K562 (cell line): Measurements from ENCODE around the gene FCRLA. TPM values are rescaled to one million over a fixed set of nuclear protein-coding genes. Genes with fewer than 3 reads are reported as not detected.
A peak's percentile ranks its signal among the peaks of the same experiment; 100 is the strongest.

Experiments
- ATAC-seq: fragments of 200-7000 bp; cut with Tn5 transposase; 3 replicates; pipeline ENCODE4 v1.9.1; 2020; ENCODE audit warnings: moderate library complexity
- BruUV-seq: library from RNA; stranded (reverse); fragments of 400-500 nt; replicated peaks from 2 replicates; lab custom pipeline; 2021; lab: Mats Ljungman, UMichigan
- CTCF ChIA-PET: fragments of 300-600 bp; formaldehyde crosslinking; extraction: SDS; loops from one replicate; lab custom pipeline; 2021; ENCODE audit warnings: low intra/inter-chr PET ratio; lab: Yijun Ruan, JAX
- POLR2A ChIA-PET: fragments of 300-600, 350-650 bp; sonication (Branson Sonifier 250); formaldehyde crosslinking; extraction: SDS; loops from one replicate; lab custom pipeline; 2021; ENCODE audit warnings: antibody characterized with exemption, inconsistent platforms; lab: Yijun Ruan, JAX
- DNase-seq, 4 experiments: peaks; one replicate each; pipeline versions ENCODE4 v3.0.0 to v3.0.0-alpha.2; 2011 to 2018; ENCODE audit warnings: low spot score in 3 of 4, mixed read lengths in 3 of 4; ENCODE audit errors: extremely low read depth in 1 of 4
- FAIRE-seq: peaks from 2 replicates; lab custom pipeline; 2011; peaks lifted over from hg19 to GRCh38; lab: Jason Lieb, UNC
- H2AFZ ChIP-seq: 2 replicates; pipeline ENCODE4 v1.6.0; 2011; ENCODE audit warnings: low read depth, low read length, control low read depth, inconsistent platforms
- H3K27ac ChIP-seq: fragments of 200-600 bp; 3 replicates; pipeline ENCODE4 v1.8.0; 2011; ENCODE audit warnings: low read depth, mild to moderate bottlenecking, control low read depth, inconsistent platforms, low read length, moderate library complexity, mixed read lengths; ENCODE audit errors: extremely low read depth
- H3K27me3 ChIP-seq, 2 experiments: fragments of 300-600 bp in 1 of 2; 2 replicates in 1 of 2; 3 replicates in 1 of 2; pipeline versions ENCODE4 v1.6.0 to v1.8.0; 2011; ENCODE audit warnings: inconsistent platforms in 2 of 2, low read length in 2 of 2, mild to moderate bottlenecking in 1 of 2, mixed read lengths in 1 of 2, moderate library complexity in 1 of 2; ENCODE audit not compliant: control insufficient read depth in 2 of 2, insufficient read depth in 2 of 2
- H3K36me3 ChIP-seq: fragments of 300-600 bp; 3 replicates; pipeline ENCODE4 v1.8.0; 2011; ENCODE audit warnings: mild to moderate bottlenecking, low read length, inconsistent platforms; ENCODE audit not compliant: control insufficient read depth, insufficient read depth
- H3K4me1 ChIP-seq, 2 experiments: fragments of 200-600 bp in 1 of 2; replicated peaks in 1 of 2; 2 replicates in 1 of 2; 3 replicates in 1 of 2; pipeline versions ENCODE4 v1.5.1 to v1.8.0; 2011; ENCODE audit warnings: inconsistent platforms in 2 of 2, low read length in 2 of 2, mild to moderate bottlenecking in 1 of 2, mixed read lengths in 1 of 2, moderate library complexity in 1 of 2; ENCODE audit not compliant: control insufficient read depth in 2 of 2, insufficient read depth in 2 of 2
- H3K4me2 ChIP-seq: 2 replicates; pipeline ENCODE4 v1.6.1; 2011; ENCODE audit warnings: low read length, control low read depth, inconsistent platforms, mixed read lengths; ENCODE audit not compliant: insufficient read depth
- H3K4me3 ChIP-seq: fragments of 200-600 bp; sonication (generic), shearing (Covaris generic); 2 replicates; pipeline ENCODE4 v1.5.1; 2016; ENCODE audit warnings: control low read depth, inconsistent platforms
- H3K79me2 ChIP-seq: fragments of 200-600 bp; 3 replicates; pipeline ENCODE4 v1.8.0; 2011; ENCODE audit warnings: low read length, inconsistent platforms; ENCODE audit not compliant: control insufficient read depth, insufficient read depth
- H3K9ac ChIP-seq, 2 experiments: 2 replicates each; pipeline versions ENCODE4 v1.6.0 to v1.6.1; 2011; ENCODE audit warnings: low read depth in 2 of 2, low read length in 2 of 2, control low read depth in 1 of 2, inconsistent platforms in 1 of 2, mild to moderate bottlenecking in 1 of 2, mixed read lengths in 1 of 2; ENCODE audit not compliant: insufficient read depth in 1 of 2
- H3K9me1 ChIP-seq: one replicate; pipeline ENCODE4 v1.6.0; 2011; ENCODE audit warnings: inconsistent platforms, mild to moderate bottlenecking, low read length, moderate library complexity; ENCODE audit not compliant: control insufficient read depth, insufficient read depth
- H3K9me3 ChIP-seq: replicated peaks from 2 replicates; pipeline ENCODE4 v1.5.1; 2011; ENCODE audit warnings: low read depth, low read length, inconsistent platforms; ENCODE audit not compliant: control insufficient read depth, insufficient read depth
- H4K20me1 ChIP-seq: replicated peaks from 2 replicates; pipeline ENCODE4 v1.6.1; 2011; ENCODE audit warnings: low read length, inconsistent platforms, mixed read lengths; ENCODE audit not compliant: control insufficient read depth, insufficient read depth
- E2F6 ChIP-seq, 2 experiments: IDR thresholded peaks; 2 replicates each; pipeline ENCODE4 v1.6.1; 2011; ENCODE audit warnings: borderline replicate concordance in 1 of 2, control low read depth in 1 of 2, low read depth in 1 of 2, low read length in 1 of 2, mild to moderate bottlenecking in 1 of 2, mixed read lengths in 1 of 2, moderate library complexity in 1 of 2; ENCODE audit not compliant: insufficient read depth in 1 of 2, insufficient read length in 1 of 2, poor library complexity in 1 of 2, severe bottlenecking in 1 of 2; ENCODE audit errors: extremely low read depth in 1 of 2
- EHMT2 ChIP-seq: fragments of 450-650 bp; IDR thresholded peaks from 2 replicates; pipeline ENCODE4 v1.6.1; 2018; ENCODE audit warnings: antibody characterized with exemption
- KDM5B ChIP-seq: fragments of 200-600 bp; sonication (generic); IDR thresholded peaks from 2 replicates; pipeline ENCODE4 v1.6.1; 2012; ENCODE audit warnings: low read depth, mild to moderate bottlenecking, moderate library complexity, low read length, control low read depth, inconsistent platforms; ENCODE audit not compliant: insufficient replicate concordance
- PTTG1 ChIP-seq: fragments of 450-650 bp; IDR thresholded peaks from 2 replicates; pipeline ENCODE4 v1.6.1; 2016; ENCODE audit warnings: low read depth, mild to moderate bottlenecking, missing genetic modification characterization, missing compliant biosample characterization
- WGBS: fragments of 100-300 bp; shearing (Covaris generic); methylation state at CpG from one replicate; pipeline ENCODE4 v1.1.6; 2016; ENCODE audit warnings: low coverage, mixed read lengths; ENCODE audit not compliant: insufficient coverage; ENCODE audit errors: missing lambda C conversion rate; 5-methylcytosine and 5-hydroxymethylcytosine counted together
- in situ Hi-C: fragments of 300-500 bp; cut with MboI; formaldehyde crosslinking; loops from 4 replicates; pipeline ENCODE4 v1.15.0; 2018; ENCODE audit warnings: inconsistent platforms, mixed read lengths
- intact Hi-C: fragments of 100-400 bp; cut with micrococcal nuclease; formaldehyde crosslinking; loops from 2 replicates; pipeline ENCODE4 v1.14.2; 2022
- polyA plus RNA-seq, 8 experiments: library from polyadenylated mRNA; depleted of rRNA in 4 of 8; stranded (reverse) in 5 of 8; unstranded in 3 of 8; fragments of >200 nt; fragmentation: Nextera tagmentation in 2 of 8; fragmentation: Illumina TruSeq in 1 of 8; extraction: Ambion mirVana in 2 of 8; extraction: Trizol in 1 of 8; gene quantifications; 2 replicates each; pipeline versions ENCODE4 v1.2.1 to v1.2.3, GENCODE V29; 2011 to 2014; ENCODE audit warnings: inconsistent platforms in 1 of 8, missing spikeins in 1 of 8
- total RNA-seq, 7 experiments: library from RNA; depleted of rRNA in 6 of 7; stranded (reverse); fragments of >200 nt in 6 of 7; fragmentation: Illumina TruSeq in 2 of 7; extraction: Trizol in 2 of 7; gene quantifications; 2 replicates each; pipeline versions ENCODE4 v1.2.1 to v1.2.3, GENCODE V29; 2011 to 2021; ENCODE audit warnings: low replicate concordance in 1 of 7
- TF ChIP-seq, protein P1 (sequence below): fragments of 450-650 bp; conservative IDR thresholded peaks from 2 replicates; pipeline ENCODE4 v1.6.1; 2016; ENCODE audit warnings: missing genetic modification characterization, low read depth, mild to moderate bottlenecking, control low read depth, missing compliant biosample characterization

Gene FCRLA
- total and polyA plus RNA-seq, 9 of the 15 experiments (the other 6 are each of a cell fraction or from before 2014, with no cell fraction given) = 0.09 to 0.84 (median 0.44) TPM

- POLR2A ChIA-PET = interaction anchor here (1.1 to 1.8 kb wide), 2 partner anchors 8 to 14 kb away, joined by 4 to 8 read pairs; no protein-coding TSS in a partner anchor
- FAIRE-seq (no peak), ATAC-seq (no peak), DNase-seq (no peak)
- no peaks in the 10 kb centered on the region for H4K20me1 ChIP-seq
- 76% methylated on average over 8 of the region's 8 CpGs for WGBS
- BruUV-seq = no TSS peak
- in situ Hi-C loops (no loop called here), intact Hi-C loops (no loop called here)
- H3K36me3 ChIP-seq = no peaks in the 10 kb centered on the region
- H3K9ac ChIP-seq = peak overlapping the region in 1 of 2 experiments; percentile 70; a peak in 1 of 4 replicates
- CTCF ChIA-PET = no interaction called here
- H3K27ac ChIP-seq = peak overlapping the region; percentile 23; the same call in 1 of the 3 replicates
- no peaks in the 10 kb centered on the region for H3K9me1 ChIP-seq
- H3K4me2 ChIP-seq = no peak overlapping the region
- no peaks in the 10 kb centered on the region for H3K9me3 ChIP-seq
- peaks cover 43 to 48% of the 10 kb centered on the region in 2 experiments for H3K4me1 ChIP-seq
- no peak overlapping the region for H2AFZ ChIP-seq
- peaks cover 24% of the 10 kb centered on the region for H3K79me2 ChIP-seq
- H3K27me3 ChIP-seq = no peaks in the 10 kb centered on the region
- no peak overlapping the region for H3K4me3 ChIP-seq
- TF ChIP-seq, protein P1, sequence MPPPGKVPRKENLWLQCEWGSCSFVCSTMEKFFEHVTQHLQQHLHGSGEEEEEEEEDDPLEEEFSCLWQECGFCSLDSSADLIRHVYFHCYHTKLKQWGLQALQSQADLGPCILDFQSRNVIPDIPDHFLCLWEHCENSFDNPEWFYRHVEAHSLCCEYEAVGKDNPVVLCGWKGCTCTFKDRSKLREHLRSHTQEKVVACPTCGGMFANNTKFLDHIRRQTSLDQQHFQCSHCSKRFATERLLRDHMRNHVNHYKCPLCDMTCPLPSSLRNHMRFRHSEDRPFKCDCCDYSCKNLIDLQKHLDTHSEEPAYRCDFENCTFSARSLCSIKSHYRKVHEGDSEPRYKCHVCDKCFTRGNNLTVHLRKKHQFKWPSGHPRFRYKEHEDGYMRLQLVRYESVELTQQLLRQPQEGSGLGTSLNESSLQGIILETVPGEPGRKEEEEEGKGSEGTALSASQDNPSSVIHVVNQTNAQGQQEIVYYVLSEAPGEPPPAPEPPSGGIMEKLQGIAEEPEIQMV (tag) = no peak
- TF ChIP-seq E2F6 (IDR thresholded peaks at IDR 0.05; ENCODE audit: borderline replicate concordance in 1 of 2, extremely low read depth in 1 of 2, insufficient read depth in 1 of 2, insufficient read length in 1 of 2, low read depth in 1 of 2, low read length in 1 of 2, poor library complexity in 1 of 2, severe bottlenecking in 1 of 2) = peak in 1 of 2 experiments; percentile 56
- TF ChIP-seq KDM5B = peak; percentile 46
- no peak for TF ChIP-seq PTTG1 (tag)
- TF ChIP-seq EHMT2 = peak; percentile 48; the same call in 1 of the 2 replicates
Observed at GRCh38 chr1:161723459-161724141, 16.6 kb downstream of the FCRLA start.
